HG03025 (cell line): ENCODE measurements around the gene GATA5.

ENCODE experiments used
- ATAC-seq: cut with Tn5 transposase; IDR thresholded peaks from one replicate; pipeline ENCODE4 v1.9.1; 2021; ENCODE audit warnings: mild to moderate bottlenecking, moderate library complexity; ENCODE audit not compliant: unreplicated experiment, low FRiP score

GATA5 gene

DNA sequence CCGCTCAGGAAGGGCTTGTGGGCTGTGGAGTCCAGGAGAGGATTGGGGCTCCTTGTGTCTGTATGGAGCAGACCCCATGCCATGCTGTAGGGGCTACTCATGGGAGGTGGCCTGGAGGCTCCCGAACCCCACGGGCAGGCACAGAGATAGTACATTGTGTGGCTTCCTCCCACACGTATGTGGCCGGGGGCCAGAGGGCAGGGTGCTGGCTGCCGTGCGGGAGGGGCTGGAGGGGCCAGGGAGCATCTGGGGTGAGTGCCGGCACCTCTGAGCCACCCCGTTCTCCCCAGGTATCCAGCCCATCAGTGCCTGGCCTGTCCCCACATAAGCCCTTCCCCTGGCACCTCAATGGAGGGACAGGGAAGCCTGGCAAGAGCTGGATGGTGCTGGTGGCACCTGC is 56.0 kb downstream of the GATA5 start:
- no peak for ATAC-seq

DNA sequence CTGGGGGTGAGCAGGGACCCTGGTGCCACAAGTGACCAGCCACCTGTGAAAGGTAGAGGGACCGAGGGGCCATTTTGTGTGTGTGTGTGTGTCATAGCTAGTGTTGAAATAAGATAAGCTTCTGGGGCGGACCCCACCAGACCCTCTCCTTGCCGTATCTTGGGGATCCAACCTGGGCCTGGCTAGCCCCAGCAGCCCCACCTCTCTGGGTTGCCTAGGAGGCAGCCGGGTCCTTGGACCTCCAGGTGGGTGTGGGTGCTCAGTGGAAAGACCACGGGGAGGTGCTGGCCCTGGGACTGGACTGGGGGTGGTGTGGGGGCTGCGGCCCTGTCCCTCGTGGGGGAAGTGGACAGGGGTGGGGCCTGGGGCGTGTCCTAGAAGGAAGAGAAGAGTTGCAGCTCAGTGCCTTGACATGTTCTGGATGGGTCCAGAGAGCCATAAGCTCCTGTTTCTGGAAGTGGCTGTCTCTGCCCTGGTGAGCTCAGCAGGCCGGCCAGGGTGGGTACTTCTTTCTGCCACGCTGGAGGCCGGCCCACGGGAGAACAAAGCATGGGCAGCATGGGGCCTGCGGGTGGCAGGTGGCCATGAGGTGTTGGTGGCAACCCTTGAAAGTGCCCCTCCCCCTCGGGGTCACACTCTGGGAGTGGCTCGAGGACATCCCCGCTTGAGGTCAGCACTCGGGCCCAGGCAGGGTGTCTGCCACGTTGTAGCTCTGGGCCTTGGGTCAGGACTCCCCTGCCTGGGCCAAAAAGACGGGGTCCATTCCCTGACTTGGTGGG is 56.9 kb downstream of the GATA5 start:
- ATAC-seq: no peak

DNA sequence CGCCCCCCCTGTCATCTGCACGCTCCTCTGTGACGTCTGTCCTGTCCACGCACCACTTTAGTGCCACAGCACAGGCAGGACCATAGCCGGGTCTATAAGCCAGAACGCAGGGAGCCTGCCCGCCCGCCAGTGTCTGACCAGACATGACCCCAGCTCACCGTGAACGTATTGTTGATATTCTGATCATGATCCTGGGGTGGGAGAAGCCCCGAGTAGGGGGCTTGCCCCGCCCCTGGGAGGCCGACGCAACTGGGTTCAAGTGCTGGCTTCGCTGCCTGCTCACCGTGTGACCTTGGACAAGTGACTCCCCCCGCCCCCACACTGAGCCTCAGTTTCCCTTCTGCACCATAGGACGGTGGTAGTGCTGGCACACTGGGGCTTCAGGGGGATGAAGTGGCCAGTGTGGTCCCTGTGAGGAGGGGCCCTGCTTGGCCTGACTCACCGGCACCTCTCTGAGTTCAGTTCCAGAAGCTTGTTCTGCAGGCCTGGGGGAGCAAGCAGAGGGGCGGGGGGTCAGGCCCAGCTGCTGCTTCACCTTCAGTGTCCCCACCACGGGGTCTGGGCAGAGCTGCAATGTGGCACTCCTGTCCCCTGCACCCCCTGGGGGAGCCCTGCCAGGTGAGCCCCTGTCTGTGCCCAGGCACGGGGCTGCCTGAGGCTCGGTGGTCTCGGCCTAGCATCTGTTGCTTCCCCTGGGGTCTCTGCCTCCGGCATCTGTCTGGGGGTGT is 57.6 kb downstream of the GATA5 start:
- no peak for ATAC-seq

DNA sequence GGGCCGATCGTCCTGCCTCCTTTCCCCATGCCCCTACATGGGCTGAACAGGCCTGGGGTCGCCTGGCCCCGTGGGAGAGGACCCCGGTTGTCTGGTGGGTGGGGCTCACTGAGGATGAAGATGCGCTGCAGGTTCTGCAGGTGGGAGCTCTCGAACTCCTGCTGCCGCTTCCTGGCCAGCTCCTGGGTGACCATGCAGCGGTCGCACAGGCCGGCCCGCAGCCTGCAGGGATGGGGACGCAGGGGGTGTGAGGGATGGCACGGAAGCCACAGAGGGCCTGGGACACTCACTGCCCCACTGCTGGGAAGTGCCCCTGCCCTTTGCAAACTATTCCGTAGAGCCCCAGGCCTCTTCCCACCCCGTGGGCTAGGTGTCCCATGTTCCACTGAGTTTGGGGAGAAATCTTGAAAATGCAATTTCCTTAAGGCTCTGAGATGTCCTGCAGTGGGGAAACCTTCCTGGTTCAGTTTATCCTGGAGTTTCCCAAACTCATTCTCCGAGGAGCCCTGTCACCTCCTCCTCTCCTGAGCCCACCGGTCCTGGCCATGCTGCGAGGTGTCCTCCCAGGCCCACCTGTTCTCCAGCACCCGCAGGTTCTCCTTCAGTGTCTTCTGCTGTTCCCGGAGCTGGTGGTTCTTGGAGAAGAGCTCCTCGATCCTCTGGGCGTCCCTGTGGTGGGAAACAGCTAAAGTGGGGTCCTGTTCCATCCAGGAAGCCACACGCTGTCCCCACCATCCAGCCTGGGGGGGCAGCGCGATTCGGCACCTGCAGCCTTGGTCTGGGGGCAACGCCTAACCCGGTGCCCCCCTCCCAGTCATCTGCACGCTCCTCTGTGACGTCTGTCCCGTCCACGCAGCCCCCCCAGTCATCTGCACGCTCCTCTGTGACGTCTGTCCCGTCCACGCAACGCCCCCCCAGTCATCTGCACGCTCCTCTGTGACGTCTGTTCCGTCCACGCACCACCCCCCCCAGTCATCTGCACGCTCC is 58.9 kb downstream of the GATA5 start:
- ATAC-seq: no peak

DNA sequence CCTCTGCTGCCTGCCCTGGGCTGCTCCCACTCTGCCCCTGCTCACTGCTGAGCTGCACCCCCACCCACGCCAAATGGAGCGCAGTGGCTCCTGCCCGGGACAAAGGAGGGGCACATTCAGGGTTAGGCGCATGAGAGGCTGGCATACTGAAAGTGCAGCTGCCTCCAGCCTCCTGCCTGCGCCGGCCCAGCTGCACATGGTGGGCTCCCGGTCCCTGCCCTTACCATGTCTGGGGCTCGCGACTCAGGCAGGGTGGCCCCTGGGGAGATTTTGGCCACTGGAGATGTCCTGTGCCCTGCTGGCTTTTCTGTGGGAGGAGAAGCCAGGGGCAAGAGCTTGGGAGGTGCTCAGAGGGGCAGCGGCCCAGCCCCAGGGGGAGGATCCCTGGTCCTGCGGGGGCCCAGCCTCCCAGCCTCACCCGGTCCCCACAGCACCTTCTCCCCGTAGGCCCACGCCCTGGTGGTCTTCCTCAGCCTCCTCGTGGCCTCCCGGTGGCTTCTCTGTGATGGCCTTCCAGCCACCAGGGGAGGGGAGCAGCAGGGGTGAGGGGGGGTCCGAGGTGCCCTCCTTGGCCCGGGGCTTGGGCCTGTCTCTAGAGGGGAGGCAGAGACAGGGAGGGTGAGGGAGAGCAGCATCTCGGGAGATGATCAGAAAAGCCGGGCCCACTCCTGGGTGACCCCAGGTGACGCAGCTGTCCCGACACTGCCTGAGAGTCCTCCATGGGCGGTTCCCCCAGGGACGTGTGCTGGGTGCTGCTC is 60.3 kb downstream of the GATA5 start:
- ATAC-seq: no peak

DNA sequence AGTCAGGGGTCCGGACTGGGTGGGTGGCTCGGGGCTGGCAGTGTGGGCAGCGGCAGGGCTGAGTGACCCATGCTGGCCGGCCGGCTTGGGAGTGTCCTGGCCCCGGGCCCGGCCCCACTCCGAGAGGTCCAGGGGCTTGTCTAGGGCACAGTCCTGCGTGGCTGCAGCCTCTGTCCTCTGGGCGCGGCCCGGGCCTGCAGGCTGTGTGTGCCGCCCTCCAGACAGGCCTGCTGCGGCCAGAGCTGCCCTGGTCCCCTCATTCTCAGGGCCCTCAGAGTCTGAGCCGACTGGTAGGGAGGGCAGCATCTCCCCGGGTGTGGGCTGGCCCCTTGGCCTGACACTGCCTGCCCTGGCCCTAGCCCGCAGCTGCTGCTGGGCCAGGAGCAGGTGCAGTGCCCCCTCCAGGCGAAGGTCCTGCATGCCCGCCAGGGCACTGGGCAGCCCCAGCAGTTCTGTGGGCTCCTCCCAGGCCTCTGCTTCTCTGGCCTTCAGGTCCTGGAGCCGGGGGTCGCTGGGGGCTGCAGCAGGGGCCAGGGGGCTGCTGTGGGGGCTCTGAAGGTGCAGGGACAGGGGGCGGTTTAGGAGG is 61.8 kb downstream of the GATA5 start:
- ATAC-seq: no peak
